Colonic mucosa (tissue), 4 donors: ENCODE results near the gene PARP12. TPM values are rescaled to one million over a fixed set of nuclear protein-coding genes. Genes with fewer than 3 reads are reported as not detected.

Experiments used
- DNase-seq: peaks from one replicate; pipeline ENCODE4 v3.0.0-alpha.2; 2020
- H3K27ac ChIP-seq: fragments of 200-600 bp; one replicate; pipeline ENCODE4 v1.8.0; 2021
- H3K27me3 ChIP-seq: fragments of 200-600 bp; one replicate; pipeline ENCODE4 v1.8.0; 2021
- H3K36me3 ChIP-seq: fragments of 200-600 bp; one replicate; pipeline ENCODE4 v1.8.0; 2021
- H3K4me1 ChIP-seq: fragments of 200-600 bp; one replicate; pipeline ENCODE4 v1.8.0; 2021; ENCODE audit warnings: mild to moderate bottlenecking
- H3K4me3 ChIP-seq: fragments of 200-600 bp; one replicate; pipeline ENCODE4 v1.8.0; 2021
- H3K9ac ChIP-seq, 2 donors: one replicate each; pipeline ENCODE4 v1.7.0; 2013; ENCODE audit warnings: control low read depth in 2 of 2, low read depth in 2 of 2, low read length in 2 of 2
- H3K9me3 ChIP-seq: fragments of 200-600 bp; one replicate; pipeline ENCODE4 v1.8.0; 2021
- intact Hi-C: fragments of 100-400 bp; cut with DNase I; formaldehyde crosslinking; loops from one replicate; pipeline ENCODE4 v1.14.1; 2022
- total RNA-seq, 2 donors: library from RNA; stranded (reverse); fragmentation: NEBNext Ultra II Directional in 1 of 2; extraction: Animal tissue kit (Norgen Biotek cat#: 25700) in 1 of 2; gene quantifications; one replicate each; pipeline ENCODE4 v1.2.1, GENCODE V29; 2021
- TF ChIP-seq, protein P1 (sequence below): fragments of 200-600 bp; IDR thresholded peaks from one replicate; pipeline ENCODE4 v1.8.0; 2022; ENCODE audit warnings: antibody characterized with exemption, mild to moderate bottlenecking
- donor health status: healthy.
- donor health status: DM: no; HTN: no; CAD: no.
- donor health status: DM: no; HTN: no; CAD: no.

PARP12 gene
- total RNA-seq, 2 donors from 2014 or later = 33.9 to 39.2 TPM

DNA sequence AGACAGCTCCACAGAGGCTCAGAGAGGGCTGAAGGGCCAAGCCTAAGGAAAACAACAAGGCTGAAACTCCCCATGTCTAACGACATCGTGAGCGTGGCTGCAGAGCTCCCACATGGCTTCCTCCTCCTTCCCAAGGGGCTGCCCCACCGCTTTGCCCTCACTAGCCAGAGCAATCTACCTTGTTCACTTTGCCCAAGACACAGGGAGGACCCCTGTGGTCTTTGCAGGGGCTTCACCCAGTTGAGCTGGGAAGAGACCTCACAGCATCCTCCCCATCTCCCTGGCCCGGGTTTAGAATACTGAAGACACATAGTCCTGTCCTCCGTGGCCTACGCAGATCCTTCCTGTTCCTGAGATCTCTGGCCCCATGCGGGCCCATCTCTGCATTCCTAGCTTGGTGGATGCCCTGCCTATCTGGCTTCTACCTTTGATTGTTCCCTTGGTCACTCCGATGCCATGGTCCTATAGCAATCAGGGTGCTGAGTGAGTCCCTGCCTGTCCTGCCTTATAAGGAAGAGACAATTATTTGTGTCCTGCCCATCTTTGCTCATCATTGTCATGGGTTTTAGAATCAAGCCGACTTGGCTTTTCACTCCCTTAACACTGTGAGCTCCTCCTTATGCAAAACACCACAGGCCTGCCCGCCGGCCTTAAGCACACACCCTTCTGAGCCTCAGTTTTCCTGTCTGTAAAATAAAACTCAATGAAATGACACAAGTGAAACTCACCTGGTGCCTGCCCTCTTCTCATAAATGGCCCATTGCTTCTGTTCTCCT lies 73.2 kb downstream of the PARP12 start:
- no peak overlapping the region for H3K4me3 ChIP-seq
- H3K27me3 ChIP-seq = no peaks in the 10 kb centered on the region
- H3K9me3 ChIP-seq = no peaks in the 10 kb centered on the region
- intact Hi-C loops = loop anchor here (10.0 kb wide), 1 partner anchor 55 kb away; no protein-coding TSS in a partner anchor
- no peak for DNase-seq
- TF ChIP-seq, protein P1, sequence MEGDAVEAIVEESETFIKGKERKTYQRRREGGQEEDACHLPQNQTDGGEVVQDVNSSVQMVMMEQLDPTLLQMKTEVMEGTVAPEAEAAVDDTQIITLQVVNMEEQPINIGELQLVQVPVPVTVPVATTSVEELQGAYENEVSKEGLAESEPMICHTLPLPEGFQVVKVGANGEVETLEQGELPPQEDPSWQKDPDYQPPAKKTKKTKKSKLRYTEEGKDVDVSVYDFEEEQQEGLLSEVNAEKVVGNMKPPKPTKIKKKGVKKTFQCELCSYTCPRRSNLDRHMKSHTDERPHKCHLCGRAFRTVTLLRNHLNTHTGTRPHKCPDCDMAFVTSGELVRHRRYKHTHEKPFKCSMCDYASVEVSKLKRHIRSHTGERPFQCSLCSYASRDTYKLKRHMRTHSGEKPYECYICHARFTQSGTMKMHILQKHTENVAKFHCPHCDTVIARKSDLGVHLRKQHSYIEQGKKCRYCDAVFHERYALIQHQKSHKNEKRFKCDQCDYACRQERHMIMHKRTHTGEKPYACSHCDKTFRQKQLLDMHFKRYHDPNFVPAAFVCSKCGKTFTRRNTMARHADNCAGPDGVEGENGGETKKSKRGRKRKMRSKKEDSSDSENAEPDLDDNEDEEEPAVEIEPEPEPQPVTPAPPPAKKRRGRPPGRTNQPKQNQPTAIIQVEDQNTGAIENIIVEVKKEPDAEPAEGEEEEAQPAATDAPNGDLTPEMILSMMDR = no peak
- H3K9ac ChIP-seq = no peak overlapping the region
- H3K27ac ChIP-seq = no peak overlapping the region
- H3K36me3 ChIP-seq = no peaks in the 10 kb centered on the region
- no peaks in the 10 kb centered on the region for H3K4me1 ChIP-seq

DNA sequence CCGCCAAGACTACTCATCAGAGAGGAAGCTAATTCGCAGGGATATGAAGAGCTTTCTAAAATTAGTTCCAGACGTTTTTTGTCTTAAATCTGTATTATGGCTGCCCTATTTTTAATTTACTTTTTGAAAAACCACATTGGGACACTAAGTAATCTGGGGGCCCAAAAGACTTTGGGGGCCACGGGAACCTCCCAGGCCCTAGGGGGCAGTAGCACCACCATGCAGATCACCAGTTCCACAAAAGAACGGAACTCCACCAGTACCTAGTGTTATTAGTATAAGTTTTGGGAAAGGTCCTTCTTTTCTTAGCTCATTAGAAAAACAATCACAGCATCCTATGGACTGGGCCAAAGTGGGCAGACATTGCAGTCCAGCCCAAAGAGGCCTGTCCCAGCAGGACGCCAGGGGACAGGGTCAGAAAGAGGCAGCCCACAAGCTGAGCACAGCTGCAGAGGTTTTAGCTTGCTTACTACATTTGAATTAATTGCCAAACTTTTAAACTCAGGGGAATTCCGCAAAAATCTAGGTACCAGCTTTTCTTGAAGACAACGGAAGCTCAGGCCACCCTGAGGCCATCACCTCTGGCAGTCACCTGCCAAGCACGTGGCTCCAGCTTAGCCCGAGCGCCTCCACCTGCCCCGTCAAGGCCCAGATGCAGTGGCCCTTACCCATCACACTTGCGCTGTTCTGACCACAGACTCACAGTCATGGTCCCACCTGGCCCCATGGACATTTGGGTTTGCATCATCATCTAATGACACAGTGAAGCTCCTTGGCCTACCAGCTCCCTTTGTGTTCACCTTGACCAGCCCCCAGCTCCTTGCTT lies 74.8 kb downstream of the PARP12 start:
- intact Hi-C loops = no loop called here
- Histone ChIP-seq H3K9me3 (no peaks in the 10 kb centered on the region), H3K4me1 (no peaks in the 10 kb centered on the region), H3K4me3 (no peak overlapping the region), H3K27me3 (no peaks in the 10 kb centered on the region), H3K36me3 (no peaks in the 10 kb centered on the region), H3K9ac (no peak overlapping the region), H3K27ac (no peak overlapping the region)
- TF ChIP-seq, protein P1 = no peak
- no peak for DNase-seq

DNA sequence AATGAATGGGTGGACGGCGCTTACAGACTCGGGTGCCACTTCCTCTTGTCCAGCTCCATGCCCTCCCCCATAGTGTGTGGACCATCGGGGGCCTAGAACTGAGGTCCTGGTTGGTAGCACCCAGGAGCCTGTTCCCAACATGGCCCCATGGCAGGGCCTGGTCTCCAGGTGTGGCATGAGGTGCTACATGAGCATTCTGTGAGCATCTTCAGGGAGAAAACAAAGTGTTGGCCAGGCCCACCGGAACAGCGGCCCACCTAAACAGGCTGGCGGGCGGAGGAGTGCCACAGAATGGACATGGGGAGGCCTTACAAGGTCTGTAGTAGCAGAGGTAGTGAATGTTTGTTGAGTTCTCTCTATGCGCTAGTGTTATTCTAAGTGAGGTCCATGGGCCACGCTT lies 76.9 kb downstream of the PARP12 start:
- Histone ChIP-seq H3K4me1 (no peaks in the 10 kb centered on the region), H3K9me3 (no peaks in the 10 kb centered on the region), H3K9ac (no peak overlapping the region), H3K36me3 (no peaks in the 10 kb centered on the region), H3K27ac (no peak overlapping the region), H3K4me3 (no peak overlapping the region), H3K27me3 (no peaks in the 10 kb centered on the region)
- no peak for DNase-seq
- intact Hi-C loops = no loop called here
- TF ChIP-seq, protein P1 = no peak

DNA sequence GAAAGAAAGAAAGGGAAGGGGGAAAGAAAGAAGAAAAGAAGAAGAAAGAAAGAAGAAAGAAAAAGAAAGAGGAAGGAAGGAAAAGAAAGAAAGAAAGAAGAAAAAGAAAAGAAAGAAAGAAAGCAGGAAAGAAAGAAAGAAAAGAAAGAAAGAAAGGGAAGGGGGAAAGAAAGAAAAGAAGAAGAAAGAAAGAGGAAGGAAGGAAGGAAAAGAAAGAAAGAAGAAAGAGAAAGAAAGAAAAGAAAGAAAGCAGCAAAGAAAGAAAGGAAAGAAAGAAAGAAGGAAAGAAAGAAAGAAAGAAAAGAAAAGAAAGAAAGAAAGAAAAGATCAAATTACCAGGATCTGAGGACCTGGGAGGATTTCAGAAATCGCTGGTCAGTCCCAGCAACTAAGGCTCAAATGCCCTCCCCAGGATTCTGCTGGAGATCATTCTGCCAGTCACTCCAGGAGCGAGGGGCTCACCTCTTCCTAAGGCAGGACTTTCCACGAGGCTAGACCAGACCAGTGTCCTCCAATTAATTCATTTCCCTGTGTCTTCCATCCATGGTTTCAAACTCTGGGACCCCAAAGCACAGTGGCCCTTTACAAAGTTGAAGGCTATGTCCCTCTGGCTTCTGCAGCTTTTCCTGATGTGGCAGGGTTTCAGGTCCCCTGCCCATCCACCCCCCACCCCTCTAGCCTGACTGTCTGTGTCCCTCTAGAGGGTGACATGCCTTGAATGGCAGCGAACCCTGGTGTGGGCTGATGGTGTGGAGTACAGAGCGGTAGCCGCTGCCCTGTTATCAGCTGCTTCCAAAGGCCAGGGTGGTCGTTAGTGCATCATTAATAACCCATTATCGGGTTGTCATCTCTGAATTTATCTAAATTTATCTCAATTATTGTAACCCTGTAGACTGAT lies 77.9 kb downstream of the PARP12 start:
- Histone ChIP-seq H3K9me3 (no peaks in the 10 kb centered on the region), H3K9ac (no peak overlapping the region), H3K4me3 (no peak overlapping the region), H3K36me3 (no peaks in the 10 kb centered on the region), H3K4me1 (no peaks in the 10 kb centered on the region), H3K27ac (no peak overlapping the region), H3K27me3 (no peaks in the 10 kb centered on the region)
- TF ChIP-seq, protein P1 = no peak
- no peak for DNase-seq
- intact Hi-C loops = no loop called here
